ENCODE data around the gene GLRX3. TPM values are rescaled to one million over a fixed set of nuclear protein-coding genes. Genes with fewer than 3 reads are reported as not detected.

GLRX3 gene
- total and polyA plus RNA-seq, 2 donors (not counting 1 experiment from before 2014, with no cell fraction given) = 26.9 to 45.4 TPM

- Mint-ChIP-seq H3K4me1 (peaks cover 42% of the 10 kb centered on the region), H3K27me3 (no peaks in the 10 kb centered on the region), H3K4me3 (peak overlapping the region; percentile 60), H3K27ac (no peak overlapping the region), H3K9me3 (ENCODE audit: insufficient read depth) (no peaks in the 10 kb centered on the region)
- Histone ChIP-seq H3K9ac (ENCODE audit: low read length) (peak overlapping the region; percentile 83), H3K4me1 (ENCODE audit: control insufficient read depth in 2 of 2, insufficient read depth in 2 of 2, low read length in 2 of 2) (peaks cover 21 to 23% of the 10 kb centered on the region in 2 donors), H3K79me2 (ENCODE audit: control insufficient read depth, insufficient read depth, low read length) (peaks cover 11% of the 10 kb centered on the region), H3K4me3 (ENCODE audit: control extremely low read depth in 1 of 5, extremely low read depth in 1 of 5, insufficient read depth in 1 of 5, low read depth in 2 of 5, low read length in 4 of 5) (peak overlapping the region in 1 of 5 experiments; percentile 91), H3K27me3 (replicated peaks in 1 of 4; ENCODE audit: control extremely low read depth in 1 of 4, control insufficient read depth in 3 of 4, insufficient read depth in 4 of 4, low read length in 3 of 4) (no peaks in the 10 kb centered on the region), H3K9me3 (ENCODE audit: control extremely low read depth in 1 of 3, control insufficient read depth in 2 of 3, insufficient read depth in 1 of 3, low read length in 2 of 3) (no peaks in the 10 kb centered on the region), H3K36me3 (replicated peaks in 1 of 2; ENCODE audit: control extremely low read depth in 1 of 2, control insufficient read depth in 1 of 2, extremely low read depth in 1 of 2, insufficient read depth in 2 of 2, low read length in 1 of 2) (peaks cover 0 to 2% of the 10 kb centered on the region in 2 experiments), H3K4me2 (replicated peaks; ENCODE audit: low read depth, low read length, poor library complexity, severe bottlenecking) (peak overlapping the region; percentile 89), H3K27ac (ENCODE audit: low read length in 2 of 2) (no peak overlapping the region), H4K20me1 (ENCODE audit: control insufficient read depth, insufficient read depth, low read length, poor library complexity, severe bottlenecking) (peaks cover 10% of the 10 kb centered on the region), H2AFZ (ENCODE audit: insufficient read depth, low read depth, low read length, poor library complexity, severe bottlenecking) (no peak overlapping the region)
- intact Hi-C loops (cut with micrococcal nuclease) = no loop called here
- TF ChIP-seq CTCF (IDR thresholded peaks at IDR 0.05) (no peak), EZH2 (IDR thresholded peaks at IDR 0.05; ENCODE audit: borderline replicate concordance, insufficient read depth, low read depth, low read length, poor library complexity, severe bottlenecking) (no peak)
- 64% methylated on average over 5 of the region's 6 CpGs for WGBS (ENCODE audit: insufficient coverage)
- DNase-seq (peak; percentile 19), ATAC-seq (ENCODE audit: low read depth) (no peak)
- POLR2A ChIA-PET = interaction anchor here (1.7 to 3.1 kb wide), 2 partner anchors 27 to 30 kb away, joined by 12 to 45 read pairs; partner anchors contain the start of gene GLRX3
- CTCF ChIA-PET = interaction anchor here (0.6 to 4.1 kb wide), 10 partner anchors 8 to 1077 kb away, joined by 3 to 49 read pairs (median 5); partner anchors contain the start of gene GLRX3
These were observed 27.1 kb upstream of the GLRX3 start for GRCh38 chr10:130108934-130109604.

GRCh38 chr10:130109796-130110245, 26.4 kb upstream of the GLRX3 start:
- intact Hi-C loops (cut with micrococcal nuclease) = loop anchor here (1.0 to 10.0 kb wide), 4 partner anchors 637 to 1963 kb away; partner anchors contain the start of gene PPP2R2D
- peak overlapping the region; percentile 97 for H2AFZ ChIP-seq (ENCODE audit: insufficient read depth, low read depth, low read length, poor library complexity, severe bottlenecking)
- no peaks in the 10 kb centered on the region for H3K9me3 Mint-ChIP-seq (ENCODE audit: insufficient read depth)
- H3K79me2 ChIP-seq (ENCODE audit: control insufficient read depth, insufficient read depth, low read length) = peaks cover 11% of the 10 kb centered on the region
- ChIA-PET POLR2A (interaction anchor here (0.6 to 3.1 kb wide), 5 partner anchors 17 to 643 kb away, joined by 3 to 45 read pairs (median 5); partner anchors contain the start of genes GLRX3 and MGMT), CTCF (interaction anchor here (0.6 to 4.1 kb wide), 12 partner anchors 9 to 1078 kb away, joined by 3 to 49 read pairs (median 5); partner anchors contain the start of gene GLRX3)
- peak overlapping the region; percentile 83 for H3K9ac ChIP-seq (ENCODE audit: low read length)
- peak overlapping the region; percentile 99 for H3K27ac Mint-ChIP-seq
- ATAC-seq (ENCODE audit: low read depth) (no peak), DNase-seq (peak; percentile 90)
- peak overlapping the region; percentile 89 for H3K4me2 ChIP-seq (replicated peaks; ENCODE audit: low read depth, low read length, poor library complexity, severe bottlenecking)
- H3K27me3 ChIP-seq (replicated peaks in 1 of 4; ENCODE audit: control extremely low read depth in 1 of 4, control insufficient read depth in 3 of 4, insufficient read depth in 4 of 4, low read length in 3 of 4) = no peaks in the 10 kb centered on the region
- H3K4me3 Mint-ChIP-seq = peak overlapping the region; percentile 99
- peaks cover 21 to 23% of the 10 kb centered on the region in 2 donors for H3K4me1 ChIP-seq (ENCODE audit: control insufficient read depth in 2 of 2, insufficient read depth in 2 of 2, low read length in 2 of 2)
- H3K4me1 Mint-ChIP-seq = peaks cover 42% of the 10 kb centered on the region
- H4K20me1 ChIP-seq (ENCODE audit: control insufficient read depth, insufficient read depth, low read length, poor library complexity, severe bottlenecking) = peaks cover 10% of the 10 kb centered on the region
- H3K27me3 Mint-ChIP-seq = no peaks in the 10 kb centered on the region
- H3K4me3 ChIP-seq (ENCODE audit: control extremely low read depth in 1 of 5, extremely low read depth in 1 of 5, insufficient read depth in 1 of 5, low read depth in 2 of 5, low read length in 4 of 5) = peak overlapping the region; percentile 91 to 98 (median 95)
- H3K9me3 ChIP-seq (ENCODE audit: control extremely low read depth in 1 of 3, control insufficient read depth in 2 of 3, insufficient read depth in 1 of 3, low read length in 2 of 3) = no peaks in the 10 kb centered on the region
- peak overlapping the region; percentile 87 to 96 for H3K27ac ChIP-seq (ENCODE audit: low read length in 2 of 2)
- WGBS (ENCODE audit: insufficient coverage) = 0% methylated on average over 9 of the region's 9 CpGs
- H3K36me3 ChIP-seq (replicated peaks in 1 of 2; ENCODE audit: control extremely low read depth in 1 of 2, control insufficient read depth in 1 of 2, extremely low read depth in 1 of 2, insufficient read depth in 2 of 2, low read length in 1 of 2) = peaks cover 0 to 2% of the 10 kb centered on the region in 2 experiments
- TF ChIP-seq EZH2 (IDR thresholded peaks at IDR 0.05; ENCODE audit: borderline replicate concordance, insufficient read depth, low read depth, low read length, poor library complexity, severe bottlenecking) (no peak), CTCF (IDR thresholded peaks at IDR 0.05) (peak; percentile 96)
